ENCODE data around the gene LRP1B.

Gene LRP1B

GRCh38 chr2:141582213-141582612, 548.6 kb downstream of the LRP1B start:
- DNase-seq (ENCODE audit: low read depth), result no peak

GRCh38 chr2:141579071-141579470, 551.7 kb downstream of the LRP1B start:
- DNase-seq (ENCODE audit: low read depth), result no peak

GRCh38 chr2:141570474-141571131, 560.2 kb downstream of the LRP1B start:
- no peak for DNase-seq (ENCODE audit: low read depth)

GRCh38 chr2:141569941-141570340, 560.9 kb downstream of the LRP1B start:
- DNase-seq (ENCODE audit: low read depth), result no peak

DNA sequence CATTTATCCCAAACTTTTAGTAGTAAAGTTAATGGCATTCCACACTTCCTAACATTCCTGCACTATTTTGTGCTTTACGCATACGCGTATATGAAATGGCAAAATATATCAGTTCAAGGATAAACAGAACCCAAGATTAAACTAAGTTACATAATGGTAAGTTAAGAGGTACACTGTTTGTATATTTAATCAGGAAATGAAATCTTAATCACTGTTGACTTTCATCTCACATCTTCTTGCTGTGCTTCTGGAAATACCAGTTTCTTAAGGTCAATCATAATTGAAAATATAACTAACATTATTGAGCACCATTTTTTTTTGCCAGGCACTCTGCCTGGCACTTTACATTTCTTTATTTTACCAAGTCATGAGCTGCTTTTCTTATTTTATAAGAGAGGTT, 565.2 kb downstream of the LRP1B start:
- DNase-seq (ENCODE audit: low read depth), result no peak

DNA sequence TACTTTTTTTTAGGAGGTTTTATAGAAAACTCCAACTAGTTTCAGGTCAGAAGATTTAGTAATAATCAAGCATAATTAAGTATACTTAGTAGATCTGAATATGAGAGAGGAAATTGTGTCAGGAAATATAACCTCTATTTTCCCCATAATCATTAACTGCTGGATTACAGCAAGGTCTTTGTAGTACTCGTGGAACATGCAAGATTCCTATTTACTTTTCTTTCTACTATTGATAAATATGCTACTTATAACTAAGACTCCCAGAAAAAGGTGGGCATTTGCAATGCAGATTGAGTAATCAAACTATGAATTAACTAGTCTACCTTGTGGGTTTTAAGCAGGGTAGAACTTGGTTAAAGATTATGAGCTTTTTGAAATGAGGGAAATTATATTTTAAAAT, 570.1 kb downstream of the LRP1B start:
- no peak for DNase-seq (ENCODE audit: low read depth)

DNA sequence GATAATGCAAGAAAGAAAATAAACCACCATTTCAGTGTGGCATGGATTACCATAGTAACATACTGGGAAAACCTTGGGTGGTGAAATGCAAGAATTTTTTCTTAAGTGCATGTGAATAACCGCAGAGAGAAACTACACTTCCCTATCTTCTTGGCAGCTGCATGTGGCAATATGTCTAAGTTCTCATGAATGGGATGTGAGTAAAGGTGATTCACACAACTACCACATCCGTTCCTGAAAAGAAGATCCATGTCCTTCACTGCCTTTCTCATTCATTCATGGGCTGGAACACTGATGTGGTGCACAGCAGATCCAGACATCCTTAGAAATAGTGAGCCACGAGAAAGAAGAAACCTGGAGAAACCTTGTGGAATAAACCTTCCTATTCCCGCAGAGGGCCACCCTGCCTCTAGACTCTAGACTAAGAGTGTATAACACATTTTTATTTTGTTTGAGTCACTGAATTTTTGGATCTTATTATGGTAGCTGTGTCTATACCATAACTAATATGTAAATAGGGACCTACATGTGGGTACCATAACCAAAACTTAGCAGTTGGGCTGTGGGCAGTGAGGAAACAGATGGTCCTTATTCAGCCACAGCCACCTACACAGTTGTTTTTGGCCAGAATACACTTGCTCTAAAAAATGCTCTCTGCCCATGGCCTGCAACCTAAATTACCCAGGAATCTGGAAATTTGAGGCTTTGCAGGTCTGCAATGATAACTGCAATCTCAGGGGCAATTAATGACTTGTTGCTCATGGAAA, 573.3 kb downstream of the LRP1B start:
- DNase-seq (ENCODE audit: low read depth), result no peak

DNA sequence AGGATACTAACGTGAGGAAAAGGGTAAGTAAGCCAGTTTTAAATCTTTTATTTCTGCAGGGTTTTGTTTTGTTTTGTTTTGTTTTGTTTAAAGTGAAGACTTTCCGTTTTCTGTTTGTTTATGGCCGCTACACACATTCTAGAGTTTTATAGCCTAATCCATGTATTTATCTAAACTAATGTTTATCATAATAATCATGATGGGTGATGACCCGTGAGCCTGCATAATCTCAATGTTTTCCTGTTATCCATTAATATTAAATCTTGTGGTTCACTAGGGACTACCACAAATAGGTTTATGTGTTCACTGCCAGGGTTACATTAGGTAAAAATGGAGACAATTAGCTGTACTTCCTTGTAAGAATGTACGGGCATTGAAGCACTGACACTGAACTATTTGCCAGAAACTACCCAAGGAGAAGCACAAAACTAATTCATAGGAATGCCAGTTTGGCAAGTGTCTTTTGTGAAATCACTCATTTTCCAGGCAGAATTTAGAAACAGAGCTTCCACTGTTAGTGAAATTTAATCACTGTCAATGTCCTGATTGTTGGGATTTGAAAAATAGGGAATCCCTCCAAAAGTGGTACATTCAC, 574.8 kb downstream of the LRP1B start:
- no peak for DNase-seq (ENCODE audit: low read depth)

- DNase-seq (ENCODE audit: low read depth), result no peak
Observed at GRCh38 chr2:141554810-141555209, 576.0 kb downstream of the LRP1B start.

DNA sequence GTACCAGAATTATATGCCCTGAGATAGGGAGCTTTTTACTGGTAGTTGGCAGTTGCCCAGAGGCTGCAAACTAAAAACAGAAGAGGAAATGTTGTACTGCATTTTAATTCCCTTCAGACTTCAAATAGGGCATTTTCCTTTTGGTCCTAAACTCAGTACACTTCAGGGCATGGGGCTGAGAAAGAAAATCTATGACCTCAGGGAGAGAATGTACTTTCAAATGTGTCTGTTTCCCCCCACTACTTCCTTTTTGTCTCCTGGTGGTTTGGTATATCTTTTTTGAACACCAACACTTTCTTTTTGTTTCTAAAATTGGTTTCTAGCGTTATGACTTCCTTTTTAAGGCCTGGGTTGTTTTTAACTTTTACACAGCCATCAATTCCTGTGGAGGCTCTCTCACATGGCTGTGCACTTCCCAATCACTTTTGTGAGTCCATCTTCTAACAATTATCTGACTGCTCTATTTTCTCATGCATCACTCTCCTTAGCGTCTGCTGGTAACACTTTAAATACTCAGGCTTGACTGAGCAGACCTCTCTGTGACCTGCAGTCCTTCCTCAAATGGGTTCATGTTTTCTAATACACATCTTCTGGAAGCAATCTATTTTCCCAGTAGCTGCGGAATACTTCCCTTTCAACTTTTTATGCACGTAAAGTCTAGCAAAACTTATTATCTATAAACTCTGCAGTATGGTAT, 596.0 kb downstream of the LRP1B start:
- no peak for DNase-seq (ENCODE audit: low read depth)

DNA sequence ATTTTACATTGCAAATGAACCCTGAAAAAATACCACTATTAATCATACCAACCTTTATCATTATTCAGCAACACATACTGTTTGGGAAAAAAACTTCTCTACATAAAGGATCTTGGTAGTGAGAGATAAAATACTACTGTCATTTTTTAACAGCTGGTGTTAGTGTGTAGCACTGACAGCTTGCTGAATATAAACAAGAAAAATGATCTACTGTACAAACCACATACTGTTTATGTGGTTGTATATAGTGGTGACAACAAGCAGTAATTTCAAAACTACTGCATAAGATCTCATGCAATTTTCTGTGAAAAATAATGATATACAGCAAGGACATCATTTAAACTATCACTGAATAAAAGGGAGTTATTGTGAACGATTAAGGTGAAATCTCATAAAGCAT, 601.2 kb downstream of the LRP1B start:
- no peak for DNase-seq (ENCODE audit: low read depth)

GRCh38 chr2:141528990-141529389, 601.8 kb downstream of the LRP1B start:
- DNase-seq (ENCODE audit: low read depth), result no peak

GRCh38 chr2:141526760-141527159, 604.1 kb downstream of the LRP1B start:
- no peak for DNase-seq (ENCODE audit: low read depth)

DNA sequence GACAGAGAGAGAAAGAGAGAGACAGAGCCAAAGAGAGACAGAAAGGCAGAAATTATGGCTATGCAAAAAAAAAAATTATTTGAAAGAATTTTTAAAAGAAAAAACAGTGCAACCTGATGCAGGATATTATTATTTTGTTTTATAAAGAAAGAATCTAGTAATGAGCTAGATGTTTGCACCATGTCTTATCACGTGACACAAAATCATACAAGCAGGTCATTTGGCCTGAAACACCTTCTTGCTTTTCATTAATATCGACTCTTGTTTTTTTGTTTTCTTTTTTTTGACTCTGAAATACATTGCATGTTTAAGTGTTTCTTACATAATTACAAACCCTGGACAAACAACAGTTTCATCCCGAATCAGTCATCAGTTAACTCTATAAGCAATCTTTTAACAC, 606.0 kb downstream of the LRP1B start:
- DNase-seq (ENCODE audit: low read depth), result no peak

- DNase-seq (ENCODE audit: low read depth), result no peak
Observed at GRCh38 chr2:141523199-141523598, 607.6 kb downstream of the LRP1B start.

- DNase-seq (ENCODE audit: low read depth), result no peak
Observed at GRCh38 chr2:141522702-141523101, 608.1 kb downstream of the LRP1B start.

DNA sequence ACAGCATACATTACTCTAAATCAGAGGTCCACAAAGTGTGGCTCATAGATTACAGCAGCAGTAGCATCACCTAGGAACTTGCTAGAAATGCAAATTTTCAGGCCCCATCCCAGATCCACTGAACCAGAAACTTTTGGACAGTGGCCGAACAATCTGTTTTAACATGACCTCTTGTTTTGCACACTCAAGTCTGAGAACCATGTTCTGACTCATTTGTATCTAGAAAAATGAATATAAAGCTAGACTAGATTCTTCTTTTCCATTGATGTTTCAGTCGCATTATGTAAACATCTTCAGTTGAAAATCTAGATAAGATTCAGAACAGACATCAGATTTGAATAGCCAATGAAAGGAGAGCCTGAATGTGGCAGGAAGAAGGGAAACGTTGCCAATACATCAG, 608.8 kb downstream of the LRP1B start:
- no peak for DNase-seq (ENCODE audit: low read depth)

GRCh38 chr2:141519906-141520305, 610.9 kb downstream of the LRP1B start:
- no peak for DNase-seq (ENCODE audit: low read depth)

DNA sequence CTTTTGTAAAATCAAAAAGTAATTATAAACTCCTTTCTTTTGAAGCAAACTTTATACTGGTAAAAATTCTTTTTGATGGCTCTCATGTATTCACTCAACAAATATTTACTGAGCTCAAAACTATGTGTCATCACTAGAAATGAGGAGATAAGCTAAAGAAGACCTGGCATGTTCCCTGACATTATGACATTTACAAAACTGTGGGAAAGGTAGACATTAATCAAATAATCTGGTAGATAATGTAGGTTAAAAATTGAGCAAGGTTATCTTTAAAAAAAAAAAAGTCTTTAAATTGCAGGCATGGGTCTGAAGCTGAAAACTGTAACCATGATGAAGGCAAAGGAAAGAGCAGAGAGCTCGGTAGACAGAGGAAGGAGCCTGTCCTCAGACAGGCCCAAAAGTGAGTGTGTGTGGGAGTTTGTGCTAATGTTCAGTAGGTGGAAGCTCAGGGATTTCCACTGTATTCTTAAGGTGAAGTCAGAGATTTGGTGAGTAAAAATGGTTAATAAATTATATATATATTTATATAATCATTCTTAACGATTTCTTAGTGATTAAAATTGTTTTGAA, 612.9 kb downstream of the LRP1B start:
- no peak for DNase-seq (ENCODE audit: low read depth)

- no peak for DNase-seq (ENCODE audit: low read depth)
Observed at GRCh38 chr2:141517180-141517851, 613.5 kb downstream of the LRP1B start.

DNA sequence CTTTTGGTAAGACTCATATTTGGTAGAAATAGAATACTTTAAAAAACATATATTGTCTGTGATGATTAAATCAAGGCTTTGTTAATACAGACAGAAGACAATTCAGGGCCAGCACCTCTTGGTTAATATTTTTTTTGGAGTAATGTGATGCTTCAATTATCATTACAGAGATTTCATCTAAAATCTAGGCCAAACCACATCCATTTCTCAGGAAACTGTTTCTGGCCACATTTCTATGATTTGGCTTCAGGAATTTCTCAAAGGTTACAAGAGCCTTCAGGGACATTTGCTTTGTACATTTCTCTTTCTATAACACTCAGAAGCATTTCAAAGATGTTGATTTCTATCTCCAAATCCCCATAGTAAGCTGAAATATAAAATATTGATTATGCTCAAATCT, 614.9 kb downstream of the LRP1B start:
- DNase-seq (ENCODE audit: low read depth), result no peak

- no peak for DNase-seq (ENCODE audit: low read depth)
Observed at GRCh38 chr2:141513853-141514252, 617.0 kb downstream of the LRP1B start.
